HG02642 (cell line): Measurements from ENCODE around the gene MEGF6.

ENCODE experiments used
- ATAC-seq: cut with Tn5 transposase; IDR thresholded peaks from one replicate; pipeline ENCODE4 v1.9.1; 2021; ENCODE audit warnings: mild to moderate bottlenecking; ENCODE audit not compliant: unreplicated experiment, poor library complexity

The MEGF6 gene

DNA sequence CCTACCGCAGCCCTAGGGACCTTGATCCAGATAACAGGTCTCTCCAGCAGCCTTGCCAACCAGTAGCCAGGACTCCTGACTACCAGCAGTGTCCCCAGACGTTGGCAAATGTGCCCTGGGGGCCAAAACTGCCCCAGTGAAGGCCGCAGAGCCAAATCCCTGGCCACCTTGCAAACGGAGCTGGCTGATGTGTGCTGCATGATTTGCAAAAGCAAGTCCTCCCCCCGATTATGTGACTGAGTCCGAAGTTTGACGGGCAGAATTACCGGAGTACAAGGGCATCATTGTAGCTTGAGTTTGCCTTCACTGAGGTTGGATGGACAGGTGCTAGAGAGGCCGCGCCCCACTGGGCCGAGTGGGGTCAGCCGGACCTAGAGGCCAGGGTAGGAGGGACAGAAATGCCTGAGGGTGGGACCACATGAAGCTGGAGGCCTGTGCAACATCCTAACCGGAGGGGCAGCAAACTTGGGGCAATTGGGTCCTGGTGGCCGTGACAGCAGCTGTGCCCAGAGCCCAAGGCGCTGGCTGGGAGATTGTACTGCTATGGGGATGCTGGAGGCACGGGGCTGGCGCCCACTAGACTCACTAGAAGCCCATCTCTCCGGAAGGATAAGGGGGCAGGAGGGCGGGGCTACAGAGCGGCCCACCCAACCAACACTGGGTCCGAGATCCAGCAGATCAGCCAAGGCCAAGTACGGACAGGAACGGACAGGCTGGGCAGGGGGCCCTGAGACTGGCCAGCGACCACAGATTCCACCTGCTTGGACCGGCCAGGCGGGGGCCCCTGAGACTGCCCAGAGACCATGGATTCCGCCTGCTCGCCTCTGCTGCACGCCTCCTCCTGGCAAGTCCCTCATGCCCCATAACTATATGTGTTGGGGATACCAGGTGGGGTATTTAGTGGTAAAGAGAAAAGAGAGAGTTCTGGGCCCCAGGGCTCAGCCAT, 154.1 kb downstream of the MEGF6 start:
- no peak for ATAC-seq

DNA sequence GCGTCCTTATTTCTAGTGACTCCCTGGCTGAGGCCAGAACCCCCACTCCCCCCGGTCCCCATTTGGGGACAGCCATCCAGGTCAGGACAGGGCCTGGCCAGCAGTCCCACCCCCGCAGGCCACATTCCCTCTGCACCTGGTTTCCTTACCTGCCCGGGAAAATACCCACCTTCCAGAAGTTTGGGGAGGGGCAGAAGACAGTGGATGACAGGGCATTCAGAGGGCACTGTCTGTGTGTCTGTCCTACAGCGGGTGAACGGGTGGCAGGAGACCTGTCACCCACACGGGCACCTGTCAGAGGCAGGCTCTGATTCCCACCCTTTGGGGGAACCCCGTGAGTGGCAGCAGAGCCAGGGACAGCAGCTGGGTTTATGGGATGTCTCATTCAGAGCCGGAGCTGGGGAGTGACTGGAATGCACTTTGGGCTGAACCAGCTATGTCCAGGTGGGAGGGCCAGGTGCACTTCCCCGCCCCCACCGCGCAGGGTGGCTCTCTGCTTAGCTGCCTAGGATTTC, 154.8 kb downstream of the MEGF6 start:
- no peak for ATAC-seq

DNA sequence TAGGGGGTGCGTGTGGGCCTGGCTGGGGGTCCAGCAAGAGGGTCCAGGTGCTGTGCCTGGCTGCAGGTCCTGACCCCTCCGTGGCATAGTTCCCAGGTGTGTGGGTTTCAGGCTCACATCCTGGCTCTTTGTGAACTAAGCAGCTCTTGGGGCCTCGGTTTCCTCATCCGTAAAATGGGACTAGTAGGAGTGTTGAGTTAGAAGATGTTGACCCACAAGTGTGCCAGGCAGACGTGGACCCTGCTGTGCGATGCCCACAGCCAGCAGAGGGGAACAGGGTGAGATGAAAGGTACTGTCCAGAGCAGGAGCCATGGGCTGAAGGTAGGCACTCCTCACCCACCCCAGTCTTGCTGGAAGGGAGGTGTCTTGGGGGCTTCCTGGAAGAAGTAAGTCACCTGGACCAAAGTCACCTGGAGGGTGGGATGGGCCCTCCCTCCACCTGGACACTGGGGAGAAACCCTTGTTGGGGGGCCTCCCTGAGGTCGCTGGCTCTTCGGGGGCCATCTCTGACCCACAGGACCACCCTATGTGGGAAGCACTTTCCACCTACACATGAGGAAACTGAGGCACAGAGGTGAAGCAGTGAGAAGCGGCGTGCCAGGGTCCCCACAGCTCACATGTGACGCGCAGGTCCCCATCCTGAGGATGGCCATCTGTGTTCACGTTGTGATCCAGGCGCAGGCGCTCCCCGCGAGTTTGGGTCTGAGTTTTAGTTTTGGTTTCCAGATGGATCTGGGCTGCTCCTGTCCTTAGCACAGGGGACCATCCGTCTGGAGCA, 155.4 kb downstream of the MEGF6 start:
- no peak for ATAC-seq

DNA sequence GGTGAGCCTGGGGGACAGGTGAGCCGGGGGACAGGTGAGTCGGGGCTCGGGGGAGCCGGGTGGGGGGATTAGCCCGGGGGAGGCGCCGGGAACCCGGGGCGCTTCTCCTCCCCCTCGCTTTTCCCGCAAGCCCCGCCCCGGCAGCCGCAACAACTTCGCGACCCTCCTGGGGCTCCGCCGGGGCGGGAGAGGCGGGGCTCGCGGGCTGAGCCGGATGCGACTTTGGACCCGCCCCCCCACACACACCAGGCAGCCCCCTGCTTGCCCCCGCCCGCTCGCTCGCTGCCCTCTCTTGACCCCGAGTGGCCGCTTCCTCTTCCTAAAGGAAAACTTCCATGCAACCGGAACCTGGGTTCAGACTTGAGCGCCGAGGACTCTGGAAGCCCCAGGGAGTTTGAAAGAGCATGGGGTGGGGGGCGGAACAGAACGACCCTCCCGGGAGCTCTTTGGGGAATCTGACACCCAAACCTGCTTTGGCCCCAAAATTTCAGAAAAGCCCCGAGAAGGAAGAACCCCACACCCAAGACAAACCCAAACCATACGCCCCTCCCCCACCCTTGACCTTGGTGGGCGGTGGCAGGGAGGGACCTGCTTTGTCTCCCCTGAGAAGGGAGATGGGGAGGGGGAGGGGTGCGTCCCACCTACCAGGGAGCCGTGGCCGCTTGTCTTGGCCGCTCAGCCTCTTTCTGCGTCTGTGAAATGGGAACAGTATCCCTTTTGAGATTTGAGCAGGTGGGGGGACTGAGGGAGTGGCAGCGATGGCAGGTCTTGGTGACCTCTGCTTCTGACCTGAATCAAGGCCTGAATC, 156.3 kb downstream of the MEGF6 start:
- ATAC-seq = no peak

DNA sequence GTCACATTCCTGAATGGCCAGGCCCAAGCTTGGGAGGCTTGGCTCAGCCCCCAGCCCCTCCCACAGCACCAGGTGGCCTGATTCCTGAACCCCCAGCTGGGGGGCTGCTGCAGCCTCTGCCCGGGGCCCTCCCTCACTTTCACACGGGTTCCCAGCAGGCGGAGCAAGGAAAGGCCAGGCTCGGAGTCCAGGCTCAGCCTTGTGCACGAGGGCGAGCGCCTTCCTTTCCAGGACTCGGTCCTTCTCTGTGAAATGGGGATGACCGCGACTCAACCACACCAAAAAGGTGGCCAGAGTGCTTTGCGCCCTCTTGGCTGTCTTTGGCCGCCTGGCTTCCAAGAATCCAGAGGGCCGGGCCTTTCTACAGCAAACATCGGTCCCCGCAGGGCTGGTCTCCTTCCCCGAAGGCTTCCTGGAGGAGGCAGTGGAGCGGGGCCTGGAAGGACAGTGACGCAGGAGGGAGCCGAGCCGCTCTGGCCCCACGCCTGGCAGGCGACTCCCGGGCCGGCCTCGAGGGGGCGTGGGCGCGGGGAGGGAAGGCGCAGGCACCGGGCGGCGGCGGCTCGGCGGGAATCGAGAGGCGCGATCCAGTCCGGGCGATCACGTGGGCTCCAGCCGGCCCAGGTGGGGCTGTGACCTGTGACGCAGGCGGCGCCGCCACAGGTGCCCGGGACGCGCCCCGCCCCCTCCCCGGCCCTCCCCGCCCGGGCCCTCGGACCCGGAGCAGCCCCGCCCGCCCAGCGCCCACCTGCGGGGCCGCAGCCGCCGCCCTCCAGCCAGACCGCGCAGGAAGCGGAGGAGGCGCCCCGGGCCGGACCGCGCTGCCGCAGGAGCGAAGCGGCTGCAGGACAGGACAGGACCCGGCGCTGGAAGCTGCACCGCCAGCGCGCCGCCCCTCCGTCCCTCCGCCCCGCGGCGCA, 157.2 kb downstream of the MEGF6 start, which contains the start of gene ARHGEF16:
ARHGEF16 (plus strand) TSS at position 775 of the 920 bp plus-strand sequence. CDS start 8,420 bp downstream, outside the sequence.
- no peak for ATAC-seq

DNA sequence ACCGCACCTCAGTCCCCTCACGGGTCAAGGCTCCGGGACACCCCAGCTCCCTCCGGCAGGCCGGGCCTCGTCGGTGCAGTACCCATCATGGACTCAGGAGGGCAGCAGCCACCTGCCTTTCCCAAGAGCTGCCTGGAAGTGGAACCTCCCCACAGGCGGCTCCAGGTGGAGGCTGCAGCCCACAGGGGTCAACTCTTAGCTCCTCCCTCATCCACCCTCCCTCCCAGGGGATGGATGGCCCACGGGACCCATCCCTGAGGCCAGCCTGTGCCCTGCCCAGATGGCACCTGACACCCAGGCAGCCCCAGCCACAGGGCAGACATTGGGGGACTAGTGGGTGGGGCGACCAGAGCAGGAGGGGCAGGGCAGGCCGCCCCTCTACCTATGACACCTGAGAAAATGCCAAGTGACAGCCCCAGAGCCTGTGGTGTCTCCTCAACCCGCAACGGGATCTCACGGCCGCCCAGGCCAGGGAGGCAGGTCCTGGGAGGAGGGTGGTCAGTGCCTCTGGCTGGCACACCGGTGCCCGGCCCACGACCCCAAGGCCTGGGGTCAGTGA, 158.0 kb downstream of the MEGF6 start:
- no peak for ATAC-seq

DNA sequence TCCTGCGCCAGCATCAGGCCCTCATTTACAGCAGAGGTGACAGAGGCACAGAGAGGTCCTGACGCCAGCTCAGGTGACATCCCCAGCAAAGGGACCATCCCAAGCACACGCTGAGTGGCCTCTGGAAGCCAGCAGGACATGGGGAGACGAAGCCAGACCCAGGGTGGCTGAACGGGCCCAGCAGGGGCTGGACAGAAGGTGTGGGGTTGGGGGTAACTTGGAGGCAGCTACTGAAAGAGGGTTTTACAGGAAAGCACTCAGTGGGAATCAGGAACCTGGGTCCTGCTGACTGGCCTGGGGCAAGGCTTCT, 158.5 kb downstream of the MEGF6 start:
- ATAC-seq = no peak

DNA sequence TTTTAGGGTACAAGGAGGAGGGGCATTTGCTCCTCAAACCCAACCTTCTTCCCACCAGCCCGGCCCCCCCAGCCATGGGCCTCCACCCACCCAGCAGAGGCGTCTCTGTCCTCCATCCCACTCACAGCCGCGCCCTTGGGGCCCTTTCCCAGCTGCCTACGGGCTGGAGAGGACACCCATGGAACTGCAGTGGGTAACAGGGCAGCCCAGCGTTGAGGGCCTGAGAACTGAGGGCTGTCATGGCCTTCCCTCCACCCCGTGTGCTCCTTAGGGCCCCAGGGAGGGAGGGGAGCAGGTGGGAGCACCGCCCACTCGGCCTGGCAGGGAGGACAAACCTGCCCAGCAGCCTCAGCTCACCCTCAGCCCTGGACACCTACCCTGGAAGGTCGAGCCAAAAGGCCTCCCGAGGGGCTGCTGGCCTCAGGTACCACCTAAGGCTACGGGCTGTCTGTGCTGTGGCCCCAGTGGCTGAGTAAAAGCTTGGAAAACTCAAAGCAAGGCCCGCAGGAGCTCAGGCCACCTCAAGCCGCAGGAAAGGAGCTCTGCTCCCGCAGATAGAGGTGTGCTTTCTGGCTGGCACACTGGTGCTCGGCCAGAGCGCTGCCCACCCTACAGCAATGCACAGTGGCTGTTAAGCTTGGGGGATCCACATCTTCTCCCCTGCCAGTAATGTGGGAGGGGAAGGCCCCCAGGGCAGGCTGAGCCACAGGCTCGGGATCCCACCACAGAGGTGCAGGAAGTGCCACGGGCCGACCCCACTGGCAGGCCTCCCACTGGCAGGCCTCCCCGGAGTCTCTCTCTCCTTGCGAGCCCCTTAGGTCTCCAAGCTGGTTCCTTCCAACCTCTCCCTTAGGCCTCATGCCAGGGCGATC, 159.1 kb downstream of the MEGF6 start:
- ATAC-seq = no peak

DNA sequence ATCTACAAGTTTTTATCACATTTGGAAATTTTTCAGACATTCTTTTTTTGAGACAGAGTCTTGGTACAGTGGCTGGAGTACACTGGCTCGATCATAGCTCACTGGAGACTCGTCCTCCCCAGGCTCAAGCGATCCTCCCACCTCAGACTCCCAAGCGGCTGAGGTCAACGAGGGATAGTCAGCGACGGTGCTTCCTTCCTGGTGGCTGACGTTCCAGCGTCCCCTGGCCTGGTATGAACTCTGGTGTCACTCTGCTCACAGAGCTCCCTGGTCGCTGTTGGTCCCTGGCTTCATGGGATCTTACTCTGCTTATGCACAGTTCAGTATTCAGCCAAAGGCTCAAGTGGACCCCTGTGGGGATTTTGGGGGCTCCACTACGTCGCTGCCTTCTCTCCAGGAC, 160.3 kb downstream of the MEGF6 start:
- no peak for ATAC-seq

DNA sequence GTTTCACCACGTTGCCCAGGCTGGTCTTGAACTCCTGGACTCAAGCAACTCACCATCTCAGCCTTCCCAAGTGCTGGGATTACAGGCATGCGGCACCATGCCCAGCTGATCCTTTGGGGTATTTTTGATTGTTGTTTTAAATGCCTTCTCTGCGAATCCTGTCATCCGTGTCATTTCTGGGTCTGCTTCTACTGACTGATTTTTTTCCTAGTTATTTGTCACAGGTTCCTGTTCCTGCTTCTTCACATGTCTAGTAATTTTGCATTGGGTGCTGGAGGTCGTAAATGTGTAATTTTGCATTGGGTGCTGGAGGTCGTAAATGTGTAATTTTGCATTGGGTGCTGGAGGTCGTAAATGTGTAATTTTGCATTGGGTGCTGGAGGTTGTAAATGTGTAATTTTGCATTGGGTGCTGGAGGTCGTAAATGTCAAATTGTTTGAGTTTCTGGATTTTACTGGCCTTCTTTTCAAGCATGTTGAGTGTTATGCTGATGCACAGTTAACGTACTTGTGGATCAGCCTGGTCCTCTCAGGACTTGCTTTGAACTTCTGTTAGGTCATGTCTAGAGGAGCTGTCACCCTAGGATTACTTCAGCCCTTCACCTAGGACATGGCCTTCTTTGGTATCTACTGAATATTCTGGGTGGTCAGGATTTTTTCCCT, 161.0 kb downstream of the MEGF6 start:
- no peak for ATAC-seq

DNA sequence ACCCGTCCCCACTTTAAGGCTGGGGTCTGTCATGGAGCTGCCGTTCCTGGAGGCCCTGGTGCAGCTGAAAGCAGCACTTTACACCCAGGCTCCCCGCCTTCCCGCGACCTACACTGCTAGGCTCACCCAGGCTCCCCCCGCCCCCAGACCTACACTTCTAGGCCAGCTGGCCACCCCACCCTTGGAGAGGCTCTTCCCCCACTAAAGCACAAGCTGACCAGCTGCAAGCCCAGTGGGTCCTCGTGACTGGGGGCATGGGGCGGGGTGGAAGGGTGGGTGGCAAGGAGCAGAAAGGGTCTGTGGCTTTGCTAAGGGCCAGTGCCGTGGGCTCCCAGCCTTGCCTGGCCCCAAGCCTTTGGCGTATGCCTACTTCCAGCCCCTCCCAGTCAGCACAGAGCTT, 166.6 kb downstream of the MEGF6 start:
- no peak for ATAC-seq

DNA sequence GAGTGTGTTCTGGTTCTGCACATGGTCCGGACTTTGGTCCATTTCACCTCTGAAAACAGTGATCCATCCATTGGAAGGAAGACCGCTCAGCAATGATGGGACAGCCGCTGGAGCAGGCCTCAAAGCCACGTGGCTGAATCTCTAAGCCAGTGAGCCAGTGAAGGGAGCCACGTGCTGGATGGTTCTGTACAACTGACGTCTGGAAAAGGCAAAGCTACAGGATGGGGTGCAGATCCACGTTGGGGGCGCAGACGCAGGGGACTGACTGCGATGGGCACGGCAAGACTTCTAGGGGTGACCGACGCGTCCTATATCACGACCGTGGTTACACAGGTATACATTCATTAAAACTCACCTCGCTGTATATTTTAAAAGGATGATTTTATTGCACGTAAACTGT, 167.0 kb downstream of the MEGF6 start:
- ATAC-seq = no peak

DNA sequence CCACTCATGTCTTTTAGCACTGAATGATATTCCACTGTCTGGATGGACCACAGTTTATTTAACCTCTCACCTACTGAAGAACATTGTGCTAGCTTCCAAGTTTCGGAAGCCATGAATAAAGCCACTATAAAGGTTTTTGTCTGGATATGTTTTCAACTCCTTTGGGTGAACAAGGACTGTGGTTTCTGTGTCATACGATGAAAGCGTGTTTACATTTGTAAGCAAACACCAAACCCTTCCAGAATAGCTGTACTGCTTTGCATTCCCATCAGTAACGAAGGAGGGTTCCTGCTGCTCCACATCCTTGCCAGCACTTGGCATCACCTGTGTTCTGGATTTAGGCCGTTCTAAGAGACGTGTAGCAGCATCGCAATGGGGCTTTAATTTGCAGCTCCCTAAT, 167.5 kb downstream of the MEGF6 start:
- ATAC-seq = no peak

DNA sequence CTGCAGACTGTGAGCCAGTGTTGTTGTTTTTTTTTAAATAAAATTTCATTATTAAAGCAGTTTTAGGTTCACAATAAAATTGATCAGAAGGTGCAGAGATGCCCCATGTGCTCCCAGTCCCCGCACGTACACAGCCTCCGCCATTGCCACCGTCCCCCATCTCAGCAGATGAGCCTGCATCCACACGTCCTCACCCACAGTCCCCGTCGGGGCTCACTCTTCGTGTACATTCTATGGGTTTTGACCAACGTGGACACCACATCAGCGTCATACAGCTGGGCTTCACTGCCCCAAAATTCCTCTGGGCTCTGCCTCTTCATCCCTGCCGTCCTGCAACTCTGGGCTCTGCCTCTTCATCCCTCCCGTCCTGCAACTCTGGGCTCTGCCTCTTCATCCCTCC, 168.4 kb downstream of the MEGF6 start:
- no peak for ATAC-seq

DNA sequence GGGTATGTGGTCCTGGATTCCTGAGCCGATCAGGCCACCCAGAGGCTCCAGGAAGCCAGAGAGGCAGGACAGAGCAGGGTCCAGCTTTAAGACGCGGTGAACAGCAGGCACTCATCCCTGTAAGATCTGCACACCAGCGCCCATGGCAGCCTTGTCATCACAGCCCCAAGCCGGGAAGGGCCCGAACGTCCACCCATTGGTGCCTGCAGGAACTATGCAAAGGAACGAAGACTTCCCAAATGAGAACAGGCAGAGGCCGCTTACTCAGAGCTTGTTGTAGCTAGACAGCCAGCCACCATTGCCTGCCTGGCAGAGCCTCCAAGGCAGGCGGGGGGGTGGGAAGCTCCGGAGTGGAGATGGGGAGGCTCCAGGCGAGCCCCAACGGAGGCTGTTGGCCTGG, 169.0 kb downstream of the MEGF6 start:
- ATAC-seq = no peak

DNA sequence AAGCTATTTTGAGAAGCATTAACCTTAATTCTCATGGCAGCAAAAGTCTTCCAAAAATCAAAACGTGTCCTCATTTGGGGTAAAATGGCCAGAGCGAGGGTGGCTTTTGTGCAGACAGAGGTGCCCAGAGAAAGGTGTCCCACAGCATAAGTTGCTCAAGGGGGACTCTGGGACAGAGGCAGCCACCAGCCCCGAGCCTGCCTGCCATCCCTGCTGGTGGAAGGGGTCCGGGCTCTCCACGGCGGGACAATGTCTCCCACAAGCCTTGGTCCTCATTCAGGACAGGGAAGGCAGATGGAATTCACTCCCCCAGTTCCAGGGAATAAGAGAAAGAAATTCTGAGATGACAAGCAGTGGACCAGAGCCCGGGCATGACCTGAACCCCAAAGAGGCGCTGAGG, 169.4 kb downstream of the MEGF6 start:
- ATAC-seq = no peak

DNA sequence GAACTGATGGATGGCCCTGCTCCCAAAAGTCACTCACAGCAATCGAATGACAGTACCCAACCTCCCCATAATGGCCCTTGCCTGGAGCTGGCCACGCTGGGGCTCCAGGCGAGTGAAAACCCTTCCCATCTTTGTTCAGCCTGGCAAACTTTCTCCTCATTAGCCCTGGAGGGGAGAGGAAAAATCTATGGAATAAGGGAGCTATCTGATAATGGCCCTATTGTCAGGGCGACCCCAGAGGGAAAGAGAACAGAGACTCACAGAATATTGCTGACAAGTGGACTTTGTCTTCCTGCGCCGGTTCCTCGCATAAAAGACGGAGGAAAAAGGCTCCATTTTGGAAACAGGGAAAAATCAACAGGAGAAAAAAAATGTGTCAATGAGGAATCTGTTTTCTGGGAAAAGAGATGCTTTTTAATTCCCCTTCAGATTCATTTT, 169.9 kb downstream of the MEGF6 start:
- no peak for ATAC-seq
